ENCODE measurements around the gene PLOD3. TPM values are rescaled to one million over a fixed set of nuclear protein-coding genes. Genes with fewer than 3 reads are reported as not detected.
A peak's percentile ranks its signal among the peaks of the same experiment; 100 is the strongest.

PLOD3 gene
- total and polyA plus RNA-seq, 2 donors = 24.8 to 57.6 TPM

DNA sequence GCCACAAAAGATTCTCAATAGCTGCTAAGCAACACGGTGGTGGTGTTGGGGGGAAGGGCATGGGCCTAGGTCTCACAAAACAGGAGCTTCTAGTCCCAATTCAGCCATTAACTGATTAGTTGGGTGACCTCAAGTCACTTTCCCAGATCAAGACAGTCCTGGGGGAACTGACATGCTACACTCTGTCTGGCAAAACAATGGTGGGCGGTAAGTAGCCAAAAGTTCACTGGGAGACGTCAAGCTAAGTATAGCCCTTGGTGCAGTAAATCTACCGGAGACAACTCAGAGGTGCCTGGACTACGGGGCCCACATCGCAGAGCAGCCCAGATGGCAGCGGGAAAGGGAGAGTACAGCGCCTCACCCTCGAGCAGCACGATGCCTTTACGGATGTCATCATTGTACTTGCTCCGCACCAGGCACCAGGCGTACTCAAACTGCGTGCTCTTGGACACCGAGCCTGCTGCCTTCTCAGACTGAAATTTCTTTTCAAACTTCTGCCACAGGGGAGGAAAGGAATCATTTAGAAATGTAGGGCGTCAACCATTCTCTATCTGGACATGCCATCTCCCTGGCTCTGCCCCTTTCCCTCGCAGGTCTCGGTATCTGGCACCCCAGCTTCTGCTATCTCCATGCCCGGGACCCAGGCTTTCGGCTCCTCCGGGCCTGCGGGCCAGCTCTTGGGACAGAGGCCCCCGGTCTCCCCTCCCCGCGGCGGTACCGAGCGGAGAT is 26.4 kb upstream of the PLOD3 start:
- WGBS = 23% methylated on average over 28 of the region's 28 CpGs
- no peaks in the 10 kb centered on the region for H3K4me1 ChIP-seq (ENCODE audit: insufficient read depth)
- H3K4me3 ChIP-seq (ENCODE audit: low read depth, low read length) = peak overlapping the region; percentile 72

GRCh38 chr7:101241443-101242349 is 24.3 kb upstream of the PLOD3 start:
- H3K27ac ChIP-seq (ENCODE audit: low read depth) = no peak overlapping the region
- no peak overlapping the region for H3K4me3 ChIP-seq (ENCODE audit: low read depth, low read length)
- H3K36me3 ChIP-seq (ENCODE audit: insufficient read depth) = no peaks in the 10 kb centered on the region
- H3K4me1 ChIP-seq (ENCODE audit: insufficient read depth) = no peaks in the 10 kb centered on the region
- WGBS = 80% methylated on average over 16 of the region's 16 CpGs
- no peak for DNase-seq (ENCODE audit: extremely low spot score)

More for the DNA sequence above, 26.4 kb upstream of the PLOD3 start:
- peak overlapping the region; percentile 94 for H3K27ac ChIP-seq (ENCODE audit: low read depth)
- no peak for DNase-seq (ENCODE audit: extremely low spot score)
- H3K36me3 ChIP-seq (ENCODE audit: insufficient read depth) = no peaks in the 10 kb centered on the region

DNA sequence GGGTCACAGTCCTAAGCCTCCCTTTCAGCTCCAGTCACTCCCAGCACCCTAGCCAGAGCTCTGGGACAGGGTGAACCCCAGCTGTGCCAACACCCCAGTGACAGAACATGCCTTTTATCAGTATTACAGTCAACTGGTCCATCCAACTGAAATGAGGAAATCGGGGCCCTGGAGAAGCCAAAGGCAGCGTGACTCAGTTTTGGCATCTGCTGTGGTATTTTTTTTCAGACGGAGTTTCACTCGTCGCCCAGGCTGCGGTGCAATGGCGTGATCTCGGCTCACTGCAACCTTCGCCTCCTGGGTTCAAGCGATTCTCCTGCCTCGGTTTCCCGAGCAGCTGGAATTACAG is 23.6 kb upstream of the PLOD3 start:
- H3K27ac ChIP-seq (ENCODE audit: low read depth) = no peak overlapping the region
- no peak for DNase-seq (ENCODE audit: extremely low spot score)
- H3K4me1 ChIP-seq (ENCODE audit: insufficient read depth) = no peaks in the 10 kb centered on the region
- H3K36me3 ChIP-seq (ENCODE audit: insufficient read depth) = no peaks in the 10 kb centered on the region
- WGBS = 89% methylated on average over 12 of the region's 12 CpGs
- H3K4me3 ChIP-seq (ENCODE audit: low read depth, low read length) = no peak overlapping the region

- no peaks in the 10 kb centered on the region for H3K4me1 ChIP-seq (ENCODE audit: insufficient read depth)
- H3K4me3 ChIP-seq (ENCODE audit: low read depth, low read length) = no peak overlapping the region
These were observed 23.0 kb upstream of the PLOD3 start for GRCh38 chr7:101240226-101241014.

DNA sequence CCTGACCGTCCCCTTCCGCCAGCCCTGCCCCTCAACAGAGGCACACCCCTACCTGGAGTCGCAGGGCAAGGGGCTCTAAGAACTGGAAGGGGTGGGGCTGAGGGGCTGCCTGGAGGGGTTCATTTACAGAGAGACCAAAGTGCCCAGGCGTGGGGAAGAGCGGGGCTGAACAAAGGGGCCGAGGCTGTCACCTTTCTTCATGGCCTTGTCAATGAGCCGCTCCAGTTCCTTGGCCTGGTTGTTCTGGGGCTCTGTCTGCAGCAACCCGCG is 22.5 kb upstream of the PLOD3 start:
- DNase-seq (ENCODE audit: extremely low spot score) = no peak
- no peak overlapping the region for H3K4me3 ChIP-seq (ENCODE audit: low read depth, low read length)
- no peak overlapping the region for H3K27ac ChIP-seq (ENCODE audit: low read depth)
- H3K36me3 ChIP-seq (ENCODE audit: insufficient read depth) = no peaks in the 10 kb centered on the region
- H3K4me1 ChIP-seq (ENCODE audit: insufficient read depth) = no peaks in the 10 kb centered on the region
- 95% methylated on average over 9 of the region's 9 CpGs for WGBS

More at GRCh38 chr7:101240226-101241014, 23.0 kb upstream of the PLOD3 start:
- Histone ChIP-seq H3K27ac (ENCODE audit: low read depth) (no peak overlapping the region), H3K36me3 (ENCODE audit: insufficient read depth) (no peaks in the 10 kb centered on the region)
- no peak for DNase-seq (ENCODE audit: extremely low spot score)
- 89% methylated on average over 32 of the region's 32 CpGs for WGBS

DNA sequence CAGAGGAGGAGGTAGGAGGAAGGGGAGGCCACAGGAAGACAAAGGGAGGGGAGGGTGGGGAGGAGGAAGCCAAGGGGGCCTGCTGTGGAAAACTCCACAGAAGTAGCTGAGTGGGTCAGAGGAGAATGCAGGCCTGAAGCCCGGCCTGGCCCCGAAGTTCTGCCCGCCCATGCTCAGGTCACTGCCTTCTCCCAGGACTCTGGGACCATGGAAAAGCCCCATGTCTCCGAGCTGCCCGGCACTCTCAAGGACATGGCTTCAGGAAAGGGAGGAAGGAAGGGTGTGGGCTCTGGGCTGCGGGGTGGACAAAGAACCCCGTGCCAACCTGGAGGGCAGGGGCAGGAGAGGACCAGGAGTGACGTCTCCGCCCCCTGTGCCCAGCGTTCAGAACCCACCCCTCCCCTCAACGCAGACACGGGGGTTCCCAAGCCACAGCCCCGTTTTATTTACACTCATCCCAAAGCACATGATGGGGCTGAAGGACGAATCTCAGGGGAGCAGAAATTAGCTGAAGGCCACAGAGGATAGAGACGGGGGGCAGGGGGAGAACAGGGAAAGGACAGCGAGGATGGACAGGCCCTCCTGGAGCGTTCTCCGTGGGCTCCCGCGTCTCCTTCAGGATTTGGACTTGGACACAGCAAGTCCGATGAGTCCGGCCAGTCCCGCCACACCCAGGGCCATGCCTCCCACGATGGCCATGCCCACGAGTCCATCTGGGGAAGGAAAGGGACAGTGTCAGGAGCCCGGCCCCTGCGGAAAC is 22.0 kb upstream of the PLOD3 start:
- no peak for DNase-seq (ENCODE audit: extremely low spot score)
- H3K4me3 ChIP-seq (ENCODE audit: low read depth, low read length) = no peak overlapping the region
- no peaks in the 10 kb centered on the region for H3K36me3 ChIP-seq (ENCODE audit: insufficient read depth)
- H3K27ac ChIP-seq (ENCODE audit: low read depth) = peak overlapping the region; percentile 57
- no peaks in the 10 kb centered on the region for H3K4me1 ChIP-seq (ENCODE audit: insufficient read depth)
- WGBS = 72% methylated on average over 27 of the region's 27 CpGs

- Histone ChIP-seq H3K4me3 (ENCODE audit: low read depth, low read length) (no peak overlapping the region), H3K36me3 (ENCODE audit: insufficient read depth) (no peaks in the 10 kb centered on the region), H3K4me1 (ENCODE audit: insufficient read depth) (no peaks in the 10 kb centered on the region), H3K27ac (ENCODE audit: low read depth) (peak overlapping the region; percentile 57)
- no peak for DNase-seq (ENCODE audit: extremely low spot score)
- 66% methylated on average over 28 of the region's 28 CpGs for WGBS
These were observed 21.1 kb upstream of the PLOD3 start for GRCh38 chr7:101238226-101239182.

- DNase-seq (ENCODE audit: extremely low spot score) = no peak
- Histone ChIP-seq H3K4me3 (ENCODE audit: low read depth, low read length) (no peak within 1 kb of the TSS), H3K36me3 (ENCODE audit: insufficient read depth) (no peaks in the 10 kb centered on the region), H3K4me1 (ENCODE audit: insufficient read depth) (no peaks in the 10 kb centered on the region), H3K27ac (ENCODE audit: low read depth) (no peak within 1 kb of the TSS)
- 43% methylated on average over 31 of the region's 31 CpGs for WGBS
These were observed 20.1 kb upstream of the PLOD3 start, which contains the start of gene CLDN15 for GRCh38 chr7:101237206-101238067. Gene CLDN15, minus strand, starts transcription at chr7:101237802. Its CDS starts 221 bp downstream, at chr7:101237581.

- Histone ChIP-seq H3K4me1 (ENCODE audit: insufficient read depth) (no peaks in the 10 kb centered on the region), H3K27ac (ENCODE audit: low read depth) (no peak overlapping the region), H3K36me3 (ENCODE audit: insufficient read depth) (no peaks in the 10 kb centered on the region), H3K4me3 (ENCODE audit: low read depth, low read length) (no peak overlapping the region)
- DNase-seq (ENCODE audit: extremely low spot score) = no peak
- 87% methylated on average over 21 of the region's 21 CpGs for WGBS
These were observed 19.0 kb upstream of the PLOD3 start for GRCh38 chr7:101236292-101236835.

- H3K27ac ChIP-seq (ENCODE audit: low read depth) = no peak overlapping the region
These were observed 18.1 kb upstream of the PLOD3 start for GRCh38 chr7:101235522-101235921.

GRCh38 chr7:101235050-101235449 is 17.7 kb upstream of the PLOD3 start:
- DNase-seq (ENCODE audit: extremely low spot score) = no peak
- H3K4me3 ChIP-seq (ENCODE audit: low read depth, low read length) = no peak overlapping the region
- no peaks in the 10 kb centered on the region for H3K36me3 ChIP-seq (ENCODE audit: insufficient read depth)
- WGBS = 78% methylated on average over 11 of the region's 11 CpGs
- no peak overlapping the region for H3K27ac ChIP-seq (ENCODE audit: low read depth)
- H3K4me1 ChIP-seq (ENCODE audit: insufficient read depth) = no peaks in the 10 kb centered on the region

More at GRCh38 chr7:101235522-101235921, 18.1 kb upstream of the PLOD3 start:
- H3K36me3 ChIP-seq (ENCODE audit: insufficient read depth) = no peaks in the 10 kb centered on the region
- H3K4me1 ChIP-seq (ENCODE audit: insufficient read depth) = no peaks in the 10 kb centered on the region
- whole genome bisulfite sequencing = 83% methylated on average over 9 of the region's 9 CpGs
- H3K4me3 ChIP-seq (ENCODE audit: low read depth, low read length) = no peak overlapping the region
- no peak for DNase-seq (ENCODE audit: extremely low spot score)

All from urinary bladder (tissue), 4 donors.